ENCODE measurements around the gene C20orf202. TPM values are rescaled to one million over a fixed set of nuclear protein-coding genes. Genes with fewer than 3 reads are reported as not detected.

Gene C20orf202
- total RNA-seq, 4 donors from 2014 or later: 0.17 to 0.52 TPM; not detected in 2

DNA sequence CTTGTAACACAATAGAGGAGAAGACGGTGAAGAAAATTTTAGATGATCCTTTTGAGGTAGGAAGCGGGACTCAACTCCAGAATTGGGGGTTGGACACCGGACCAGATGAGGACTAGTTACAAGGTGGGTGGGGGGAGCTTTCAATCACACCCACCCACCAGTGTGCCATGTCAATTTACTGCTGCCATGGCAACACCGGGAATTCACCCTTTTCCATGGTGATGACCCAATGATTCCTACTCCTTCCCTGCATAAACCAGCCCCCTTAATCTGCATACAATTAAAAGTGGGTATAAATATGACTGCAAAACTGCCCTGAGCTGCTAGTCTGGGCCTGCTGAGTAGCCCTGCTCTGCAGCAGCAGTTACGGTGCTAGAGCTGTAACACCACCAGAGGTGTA lies 37.3 kb downstream of the C20orf202 start:
- H3K4me3 ChIP-seq: no peak overlapping the region
- no peaks in the 10 kb centered on the region for H3K9me3 ChIP-seq
- peaks cover 0 to 17% (median 0%) of the 10 kb centered on the region in 4 donors for H3K27me3 ChIP-seq
- no peak overlapping the region for H3K27ac ChIP-seq (replicated peaks in 1 of 4)
- no peaks in the 10 kb centered on the region for H3K4me1 ChIP-seq
- no peak for DNase-seq (ENCODE audit: extremely low spot score)
- no peak for TF ChIP-seq POLR2A (IDR thresholded peaks at IDR 0.05; ENCODE audit: low read depth)
- TF ChIP-seq, protein P1, sequence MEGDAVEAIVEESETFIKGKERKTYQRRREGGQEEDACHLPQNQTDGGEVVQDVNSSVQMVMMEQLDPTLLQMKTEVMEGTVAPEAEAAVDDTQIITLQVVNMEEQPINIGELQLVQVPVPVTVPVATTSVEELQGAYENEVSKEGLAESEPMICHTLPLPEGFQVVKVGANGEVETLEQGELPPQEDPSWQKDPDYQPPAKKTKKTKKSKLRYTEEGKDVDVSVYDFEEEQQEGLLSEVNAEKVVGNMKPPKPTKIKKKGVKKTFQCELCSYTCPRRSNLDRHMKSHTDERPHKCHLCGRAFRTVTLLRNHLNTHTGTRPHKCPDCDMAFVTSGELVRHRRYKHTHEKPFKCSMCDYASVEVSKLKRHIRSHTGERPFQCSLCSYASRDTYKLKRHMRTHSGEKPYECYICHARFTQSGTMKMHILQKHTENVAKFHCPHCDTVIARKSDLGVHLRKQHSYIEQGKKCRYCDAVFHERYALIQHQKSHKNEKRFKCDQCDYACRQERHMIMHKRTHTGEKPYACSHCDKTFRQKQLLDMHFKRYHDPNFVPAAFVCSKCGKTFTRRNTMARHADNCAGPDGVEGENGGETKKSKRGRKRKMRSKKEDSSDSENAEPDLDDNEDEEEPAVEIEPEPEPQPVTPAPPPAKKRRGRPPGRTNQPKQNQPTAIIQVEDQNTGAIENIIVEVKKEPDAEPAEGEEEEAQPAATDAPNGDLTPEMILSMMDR (IDR thresholded peaks at IDR 0.05): no peak
- TF ChIP-seq POLR2AphosphoS5 (IDR thresholded peaks at IDR 0.05): no peak
- no peak for TF ChIP-seq EP300 (IDR thresholded peaks at IDR 0.05)
- no peaks in the 10 kb centered on the region for H3K36me3 ChIP-seq
- intact Hi-C loops (cut with DNase I): no loop called here
- WGBS: 88% methylated on average over 5 of the region's 5 CpGs

DNA sequence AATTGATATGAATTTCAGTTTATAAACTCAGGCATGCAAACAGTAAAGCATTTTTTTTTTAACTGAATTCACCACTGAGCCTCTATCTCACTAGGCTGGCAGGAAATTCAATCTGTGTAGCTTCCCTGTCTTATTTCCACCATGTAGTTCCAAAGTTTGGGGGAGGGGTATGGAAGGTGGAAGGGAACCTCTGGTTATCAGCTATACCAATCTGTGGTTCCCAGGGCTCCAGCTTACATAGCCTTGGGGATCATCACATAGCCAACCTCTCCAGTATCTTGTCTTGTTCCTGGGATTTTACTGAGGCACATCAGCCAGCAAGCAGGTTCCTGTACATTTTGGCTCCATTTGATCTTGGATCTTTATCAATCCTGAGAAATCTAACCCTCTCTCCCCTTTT lies 38.2 kb downstream of the C20orf202 start:
- no peaks in the 10 kb centered on the region for H3K36me3 ChIP-seq
- intact Hi-C loops (cut with DNase I): no loop called here
- TF ChIP-seq EP300 (IDR thresholded peaks at IDR 0.05) (no peak), POLR2AphosphoS5 (IDR thresholded peaks at IDR 0.05) (no peak), POLR2A (IDR thresholded peaks at IDR 0.05; ENCODE audit: low read depth) (no peak)
- TF ChIP-seq, protein P1 (IDR thresholded peaks at IDR 0.05): no peak

DNA sequence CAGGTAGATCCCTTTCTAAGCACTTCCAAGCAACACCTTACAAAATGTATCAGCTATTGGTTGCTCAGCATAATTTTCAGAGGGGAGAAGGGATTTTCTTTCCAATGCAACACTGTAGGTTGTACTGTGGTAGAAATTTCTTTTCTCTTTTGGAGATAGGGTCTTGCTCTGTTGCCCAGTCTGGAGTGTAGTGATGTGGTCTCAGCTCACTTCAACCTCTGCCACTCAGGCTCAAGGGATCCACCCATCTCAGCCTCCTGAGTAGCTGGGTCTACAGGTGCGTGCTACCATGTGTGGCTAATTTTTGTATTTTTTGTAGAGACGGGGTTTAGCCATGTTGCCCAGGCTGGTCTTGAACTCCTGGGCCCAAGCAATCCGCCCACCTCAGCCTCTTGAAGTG lies 38.8 kb downstream of the C20orf202 start:
- no peaks in the 10 kb centered on the region for H3K36me3 ChIP-seq
- intact Hi-C loops (cut with DNase I): no loop called here
- DNase-seq (ENCODE audit: extremely low spot score): no peak
- no peak for TF ChIP-seq POLR2AphosphoS5 (IDR thresholded peaks at IDR 0.05)
- TF ChIP-seq EP300 (IDR thresholded peaks at IDR 0.05): no peak
- no peak for TF ChIP-seq POLR2A (IDR thresholded peaks at IDR 0.05; ENCODE audit: low read depth)
- TF ChIP-seq, protein P1 (IDR thresholded peaks at IDR 0.05): no peak
- 92% methylated on average over 2 of the region's 3 CpGs for WGBS
- H3K9me3 ChIP-seq: no peaks in the 10 kb centered on the region
- no peaks in the 10 kb centered on the region for H3K4me1 ChIP-seq
- peaks cover 0 to 12% (median 0%) of the 10 kb centered on the region in 4 donors for H3K27me3 ChIP-seq
- H3K4me3 ChIP-seq: no peak overlapping the region
- no peak overlapping the region for H3K27ac ChIP-seq (replicated peaks in 1 of 4)

More for the DNA sequence above, 38.2 kb downstream of the C20orf202 start:
- Histone ChIP-seq H3K9me3 (no peaks in the 10 kb centered on the region), H3K4me1 (no peaks in the 10 kb centered on the region), H3K27ac (replicated peaks in 1 of 4) (no peak overlapping the region), H3K27me3 (peaks cover 0 to 12% (median 0%) of the 10 kb centered on the region in 4 donors), H3K4me3 (no peak overlapping the region)
- DNase-seq (ENCODE audit: extremely low spot score): no peak

DNA sequence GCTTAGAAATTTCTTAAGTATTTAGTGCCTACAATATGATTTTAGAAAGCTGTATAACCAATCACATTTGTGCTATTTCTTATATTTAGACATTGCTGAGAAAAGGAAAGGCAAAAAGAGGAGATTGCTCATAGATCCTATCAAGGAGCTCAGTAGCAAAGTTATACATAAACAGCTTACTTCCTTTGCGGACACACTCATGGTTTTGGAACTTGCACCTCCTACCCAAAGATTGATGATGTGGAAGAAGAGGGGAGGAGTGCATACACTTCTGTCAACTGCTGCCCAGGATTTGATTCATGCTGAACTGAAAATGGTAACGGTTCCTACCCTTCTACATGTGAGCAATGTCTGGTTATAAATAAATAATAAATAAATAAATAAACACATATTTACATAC lies 39.3 kb downstream of the C20orf202 start:
- TF ChIP-seq POLR2AphosphoS5 (IDR thresholded peaks at IDR 0.05): no peak
- no peak for TF ChIP-seq POLR2A (IDR thresholded peaks at IDR 0.05; ENCODE audit: low read depth)
- no peak for TF ChIP-seq EP300 (IDR thresholded peaks at IDR 0.05)
- TF ChIP-seq, protein P1 (IDR thresholded peaks at IDR 0.05): no peak
- intact Hi-C loops (cut with DNase I): no loop called here
- H3K9me3 ChIP-seq: no peaks in the 10 kb centered on the region
- H3K4me1 ChIP-seq: no peaks in the 10 kb centered on the region
- 16% methylated on average over 2 of the region's 2 CpGs for WGBS
- no peaks in the 10 kb centered on the region for H3K36me3 ChIP-seq
- no peak overlapping the region for H3K4me3 ChIP-seq
- H3K27ac ChIP-seq (replicated peaks in 1 of 4): no peak overlapping the region
- H3K27me3 ChIP-seq: peaks cover 0 to 12% (median 0%) of the 10 kb centered on the region in 4 donors
- no peak for DNase-seq (ENCODE audit: extremely low spot score)

DNA sequence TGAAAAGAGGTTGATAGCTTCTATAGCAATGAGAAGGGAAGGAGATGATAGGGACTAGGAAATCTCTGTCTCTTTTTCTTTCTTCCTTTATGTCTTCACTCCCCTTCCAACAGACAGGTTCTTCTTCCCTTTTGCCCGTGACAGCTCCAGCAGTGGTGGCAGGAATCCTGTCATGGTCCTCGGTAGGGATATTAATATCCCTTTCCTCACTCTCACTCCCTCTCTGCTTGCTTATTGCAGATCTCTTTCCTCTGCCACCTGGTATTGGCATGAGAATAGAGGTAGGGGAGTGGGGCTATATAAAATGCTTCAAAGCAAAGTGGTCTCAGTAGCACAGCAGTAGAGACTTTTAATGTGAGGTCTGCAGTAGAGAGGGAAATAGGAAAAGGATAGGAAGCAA lies 42.3 kb downstream of the C20orf202 start:
- DNase-seq (ENCODE audit: extremely low spot score): no peak
- H3K4me1 ChIP-seq: no peaks in the 10 kb centered on the region
- intact Hi-C loops (cut with DNase I): no loop called here
- no peak overlapping the region for H3K4me3 ChIP-seq
- no peak overlapping the region for H3K27ac ChIP-seq (replicated peaks in 1 of 4)
- H3K27me3 ChIP-seq: peaks cover 0 to 11% (median 0%) of the 10 kb centered on the region in 4 donors
- H3K9me3 ChIP-seq: no peaks in the 10 kb centered on the region
- TF ChIP-seq, protein P1 (IDR thresholded peaks at IDR 0.05): no peak
- TF ChIP-seq POLR2AphosphoS5 (IDR thresholded peaks at IDR 0.05) (no peak), EP300 (IDR thresholded peaks at IDR 0.05) (no peak), POLR2A (IDR thresholded peaks at IDR 0.05; ENCODE audit: low read depth) (no peak)
- 33% methylated on average over 2 of the region's 2 CpGs for WGBS
- no peaks in the 10 kb centered on the region for H3K36me3 ChIP-seq

All from esophagus muscularis mucosa (tissue), 4 donors.